ENCODE results near the gene ELFN2.
"Not testable (repeated sequence)": the region's sequence is repeated elsewhere in the genome, so short reads cannot be mapped to it uniquely, and the experiment has no call there.

Gene ELFN2

DNA sequence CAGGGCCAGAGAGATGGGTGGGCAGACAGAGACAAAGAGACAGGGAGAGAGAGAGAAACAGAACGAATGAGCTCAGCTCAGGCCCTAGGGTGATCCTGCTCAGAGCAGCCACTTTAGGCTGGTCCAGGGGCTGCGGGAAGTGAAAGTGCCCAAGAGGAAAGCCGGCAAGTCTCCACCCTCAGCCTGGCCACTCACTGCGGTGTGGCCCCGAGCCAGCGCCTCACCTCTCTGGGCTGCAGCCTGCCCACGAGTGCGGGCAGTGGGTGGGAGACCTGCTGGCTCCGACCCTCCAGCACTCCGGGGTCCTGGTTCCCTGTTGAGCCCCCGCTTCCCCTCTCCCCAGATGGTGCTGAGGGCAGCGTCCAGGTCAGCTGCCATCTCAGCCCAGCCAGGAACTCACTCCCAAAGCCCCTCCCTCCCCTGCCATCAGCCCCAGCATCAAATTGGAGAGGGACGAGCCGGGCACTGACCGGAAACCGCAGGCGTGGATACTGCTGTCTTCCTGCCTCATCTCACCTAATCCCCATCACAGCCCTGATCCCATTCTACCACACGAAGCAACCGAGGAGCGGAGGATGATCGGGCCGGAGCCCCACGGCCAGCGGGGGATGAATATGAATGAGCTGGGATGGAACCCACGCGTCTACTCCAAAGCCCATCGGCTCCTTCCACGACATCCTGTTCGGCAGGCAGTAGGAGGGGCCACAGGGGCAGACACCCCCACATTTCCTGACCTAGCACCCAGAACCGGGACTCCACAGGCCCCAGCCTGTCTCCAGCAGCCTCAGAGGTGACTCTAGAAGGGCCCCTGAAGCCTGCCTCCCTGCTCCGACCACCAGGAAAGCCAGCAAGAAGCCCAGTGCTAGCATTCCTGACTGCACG, 16.9 kb downstream of the ELFN2 start:
- no peak for DNase-seq (ENCODE audit: low read depth)

DNA sequence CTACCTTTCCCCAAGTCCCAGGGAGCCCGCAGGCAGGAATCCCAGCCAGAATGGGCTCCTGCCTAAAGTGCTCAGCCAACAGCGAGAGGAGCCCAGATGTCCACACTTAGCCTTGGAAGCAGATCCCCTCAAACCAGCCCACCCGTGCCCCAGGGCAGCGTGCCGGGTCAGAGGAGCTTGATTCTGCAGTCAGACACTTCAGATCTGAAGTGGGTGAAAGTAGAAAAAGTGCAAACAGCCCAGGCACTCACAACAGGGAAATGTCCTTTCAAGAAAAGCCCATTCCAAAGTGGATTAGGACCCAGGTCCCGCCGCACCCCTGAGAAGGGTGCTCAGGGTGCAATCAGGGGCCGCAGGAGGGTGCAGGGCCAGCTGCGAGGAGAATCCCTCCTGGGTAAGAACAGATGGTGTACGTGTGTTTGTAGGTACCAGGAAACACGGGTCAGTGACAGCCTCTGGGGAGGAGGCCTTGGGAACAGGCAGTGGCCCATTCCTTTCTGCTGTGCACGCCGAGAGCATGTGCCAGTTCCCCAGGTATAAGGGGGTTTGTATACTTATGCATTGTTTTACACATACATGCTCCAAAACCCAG, 17.7 kb downstream of the ELFN2 start:
- no peak for DNase-seq (ENCODE audit: low read depth)

DNA sequence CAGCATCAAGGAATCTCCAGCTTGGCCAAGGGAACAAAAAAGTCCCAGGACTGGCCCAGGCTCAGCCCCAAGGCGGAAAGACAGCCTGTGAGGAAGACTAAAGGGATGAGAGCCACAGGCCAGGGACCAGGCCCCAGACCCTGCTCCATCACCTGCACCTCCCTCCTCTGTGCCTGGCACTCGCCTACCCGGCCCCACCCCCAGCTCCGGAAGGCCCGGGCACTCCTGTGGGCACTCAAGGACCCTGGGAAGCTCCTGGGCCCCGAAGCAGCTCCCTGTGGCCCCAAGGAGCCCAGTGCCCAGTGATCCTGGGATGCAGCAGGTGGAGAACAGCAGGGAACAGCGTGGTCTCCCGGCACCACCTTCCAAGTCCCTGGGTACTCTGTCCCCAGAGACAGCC, 18.2 kb downstream of the ELFN2 start:
- no peak for DNase-seq (ENCODE audit: low read depth)

DNA sequence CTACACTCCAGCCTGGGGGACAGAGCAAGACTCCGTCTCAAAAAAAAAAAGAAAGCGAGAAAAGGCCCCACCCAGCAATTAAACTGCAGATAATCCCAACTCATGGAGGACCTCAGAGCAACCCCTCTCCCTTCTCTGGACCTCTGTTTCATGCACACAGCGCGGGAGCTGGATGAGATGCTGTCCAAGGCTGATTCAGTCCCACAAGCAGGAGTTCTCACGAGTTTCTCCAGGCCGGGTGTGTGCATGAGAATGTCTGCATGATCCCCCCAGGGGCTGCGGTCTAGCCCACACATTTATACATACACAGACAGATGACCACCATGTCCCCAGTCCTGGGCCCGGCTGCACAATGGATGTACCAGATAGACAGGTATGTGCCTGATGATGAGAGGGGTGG, 19.4 kb downstream of the ELFN2 start:
- DNase-seq (ENCODE audit: low read depth) = no peak

DNA sequence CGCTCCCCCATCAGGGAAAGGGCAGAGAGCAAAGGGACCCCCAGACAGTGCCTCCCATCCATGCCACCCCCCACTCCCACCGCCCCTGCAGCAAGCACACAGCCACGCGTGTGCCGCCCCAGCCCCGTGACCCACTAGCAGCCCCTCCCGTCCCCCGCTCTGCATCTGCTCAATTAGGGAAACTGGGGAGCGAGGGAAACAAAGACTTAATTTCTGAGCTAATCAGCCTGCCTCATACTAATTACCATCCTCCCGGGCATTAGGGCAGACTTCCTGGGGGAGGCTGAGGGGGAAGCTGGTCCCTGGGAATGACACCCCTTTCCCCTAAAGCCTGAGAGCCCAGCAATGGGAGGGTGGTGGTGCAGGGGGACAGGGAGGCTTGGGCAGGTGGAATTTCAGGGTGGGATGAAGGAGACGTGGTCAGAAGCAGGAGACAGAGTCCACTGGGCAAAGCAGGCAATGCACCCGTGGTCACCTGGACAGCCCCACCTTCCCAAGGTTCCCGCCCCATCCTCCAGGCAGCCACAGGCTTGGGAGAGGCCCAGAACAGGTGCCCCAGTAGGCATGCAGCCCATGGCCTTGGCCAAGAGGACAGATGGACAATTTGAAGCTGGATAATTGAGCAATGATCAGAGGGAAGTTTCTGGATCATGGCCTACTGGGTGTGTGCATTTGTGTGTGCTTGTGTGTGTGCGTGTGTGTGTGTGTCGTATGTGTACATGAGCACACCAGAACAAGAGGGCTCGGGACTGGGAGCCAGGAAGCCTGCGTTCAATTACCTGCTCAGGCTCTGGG, 20.6 kb downstream of the ELFN2 start:
- no peak for DNase-seq (ENCODE audit: low read depth)

DNA sequence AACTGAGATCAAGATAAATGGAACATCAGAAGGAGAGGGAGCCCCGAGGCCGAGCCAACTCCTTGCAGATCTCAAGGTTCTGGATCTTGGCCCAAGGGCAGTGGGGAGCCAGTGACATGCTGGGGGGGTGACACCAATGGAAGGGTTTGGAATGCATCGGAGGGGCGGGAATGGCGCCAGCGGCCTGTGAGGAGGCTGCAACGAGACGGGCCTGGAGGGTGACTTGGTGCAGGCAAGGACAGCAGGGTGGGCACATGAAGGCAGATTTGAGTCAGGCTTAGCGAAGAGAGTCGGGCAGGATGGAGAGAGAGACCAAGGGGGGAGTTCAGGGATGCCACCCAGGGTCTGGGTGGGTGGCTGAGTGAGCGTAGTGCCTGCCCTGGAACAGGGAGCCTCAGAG, 23.2 kb downstream of the ELFN2 start:
- no peak for DNase-seq (ENCODE audit: low read depth)

DNA sequence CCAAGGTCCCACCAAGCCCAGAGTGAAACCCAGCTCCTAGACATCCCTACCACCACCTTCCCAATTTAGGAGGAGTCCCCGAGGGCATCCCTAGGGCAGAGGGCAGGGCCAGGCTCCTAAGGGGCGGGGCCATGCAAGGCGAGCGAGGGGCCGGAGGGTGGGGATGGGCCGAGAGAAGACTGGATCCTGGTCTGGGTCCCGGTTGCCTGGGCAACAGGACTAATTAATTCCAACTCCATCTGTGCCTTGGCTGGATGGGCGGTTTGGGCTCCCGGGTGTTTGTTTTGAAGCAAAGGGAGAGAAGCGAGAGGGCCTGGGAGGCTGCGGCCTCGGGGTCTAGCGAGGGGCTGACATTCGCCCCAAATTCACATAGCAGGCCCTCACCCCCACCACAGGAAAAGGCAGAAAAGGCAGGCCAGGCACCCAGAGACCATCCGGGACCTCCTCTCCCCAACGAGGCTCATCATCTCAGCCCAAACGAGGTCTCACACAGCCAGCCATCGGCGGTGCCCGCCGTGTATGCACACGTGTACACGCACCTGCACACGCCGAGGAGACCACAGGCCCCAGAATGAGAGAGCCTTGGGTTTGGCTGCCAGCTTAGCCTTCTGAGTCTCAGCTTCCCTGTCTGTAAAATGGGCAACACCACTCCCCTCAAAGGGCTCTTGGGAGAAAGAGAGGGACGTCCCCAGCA, 23.9 kb downstream of the ELFN2 start:
- no peak for DNase-seq (ENCODE audit: low read depth)

DNA sequence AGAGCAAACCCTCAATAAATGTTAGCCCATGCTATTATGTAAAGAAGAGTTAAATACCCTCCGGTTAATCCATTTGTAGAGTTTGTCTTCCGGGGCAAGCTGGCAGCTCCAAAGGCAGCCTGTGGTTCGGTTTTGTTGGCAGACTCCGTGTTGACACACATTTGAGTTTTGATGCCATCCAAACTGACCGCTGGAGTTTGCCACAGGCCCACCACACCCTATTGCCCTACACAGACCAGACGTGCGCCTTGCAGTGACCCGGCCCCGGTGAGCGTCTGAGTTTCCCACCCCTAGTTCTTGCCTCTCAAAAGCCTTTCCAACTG, 25.1 kb downstream of the ELFN2 start:
- no peak for DNase-seq (ENCODE audit: low read depth)

DNA sequence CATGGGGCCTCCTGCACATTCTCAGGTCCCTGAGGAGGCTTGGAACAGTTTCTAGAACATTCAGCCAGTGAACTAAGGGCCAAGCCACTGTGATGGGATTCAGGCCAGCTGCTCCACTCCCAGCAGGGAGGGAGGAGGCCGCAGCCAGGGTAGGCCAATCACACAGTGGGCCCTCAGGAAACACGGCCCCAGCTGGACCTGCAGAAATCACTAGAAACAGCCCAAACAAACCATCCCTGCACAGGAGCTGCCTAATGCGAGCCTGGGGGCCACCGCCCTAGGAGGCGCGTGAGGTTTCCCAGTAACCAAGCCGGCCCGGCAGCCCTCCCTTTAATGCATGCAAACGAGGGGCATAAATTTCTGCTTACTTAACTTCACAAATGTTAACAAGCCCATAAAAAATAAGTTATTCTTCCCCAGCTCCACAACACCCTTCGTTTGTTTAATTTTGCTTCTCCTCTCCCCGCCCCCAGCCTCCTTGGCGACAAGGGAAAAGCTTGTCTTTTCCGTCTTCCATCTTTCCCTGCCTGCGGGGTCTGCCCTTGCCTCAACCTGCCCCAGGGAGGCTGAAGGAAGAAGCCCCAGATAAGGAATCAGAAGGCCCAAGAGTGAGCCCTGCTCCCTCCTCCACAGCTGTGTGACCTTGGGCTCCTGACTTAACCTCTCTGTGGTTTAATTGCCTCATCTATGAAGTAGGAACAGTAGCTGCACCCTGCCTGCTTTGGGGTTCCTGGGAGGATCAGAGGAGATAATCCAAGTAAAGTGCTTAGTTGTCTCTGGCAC, 25.7 kb downstream of the ELFN2 start:
- peak; percentile 21 for DNase-seq (ENCODE audit: low read depth)

DNA sequence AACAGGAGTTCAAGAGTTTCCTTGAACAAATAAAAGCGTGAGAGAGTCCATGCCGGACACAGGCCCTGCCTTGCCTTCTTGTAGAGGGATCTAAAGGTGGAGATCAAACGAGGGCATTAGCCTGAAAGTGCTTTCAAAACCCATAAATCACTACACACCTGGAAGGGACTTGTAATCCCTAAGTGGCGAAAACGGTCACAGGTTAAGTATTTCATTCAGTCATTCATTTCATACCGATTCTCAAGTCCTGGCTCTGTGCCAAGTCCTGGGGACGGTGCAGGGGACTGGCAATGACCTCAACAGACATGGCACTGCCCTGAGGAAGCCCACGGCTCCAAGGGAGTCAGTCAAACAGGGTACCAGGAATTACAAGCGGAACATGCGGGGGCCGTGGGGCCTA, 26.6 kb downstream of the ELFN2 start:
- no peak for DNase-seq (ENCODE audit: low read depth)

DNA sequence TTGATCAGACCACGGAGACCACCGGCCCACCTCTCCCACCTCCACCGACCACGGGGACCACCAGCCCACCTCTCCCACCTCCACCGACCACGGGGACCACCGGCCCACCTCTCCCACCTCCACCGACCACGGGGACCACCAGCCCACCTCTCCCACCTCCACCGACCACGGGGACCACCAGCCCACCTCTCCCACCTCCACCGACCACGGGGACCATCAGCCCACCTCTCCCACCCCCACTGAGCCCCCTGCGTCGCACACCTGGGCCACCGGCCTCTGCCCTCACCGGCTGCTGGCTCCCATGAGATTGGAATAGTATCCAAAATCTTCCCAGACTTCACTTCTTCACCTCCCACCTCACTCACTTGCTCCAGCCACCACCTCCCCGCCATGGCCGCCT, 27.8 kb downstream of the ELFN2 start:
- not testable (repeated sequence) for DNase-seq (ENCODE audit: low read depth)

DNA sequence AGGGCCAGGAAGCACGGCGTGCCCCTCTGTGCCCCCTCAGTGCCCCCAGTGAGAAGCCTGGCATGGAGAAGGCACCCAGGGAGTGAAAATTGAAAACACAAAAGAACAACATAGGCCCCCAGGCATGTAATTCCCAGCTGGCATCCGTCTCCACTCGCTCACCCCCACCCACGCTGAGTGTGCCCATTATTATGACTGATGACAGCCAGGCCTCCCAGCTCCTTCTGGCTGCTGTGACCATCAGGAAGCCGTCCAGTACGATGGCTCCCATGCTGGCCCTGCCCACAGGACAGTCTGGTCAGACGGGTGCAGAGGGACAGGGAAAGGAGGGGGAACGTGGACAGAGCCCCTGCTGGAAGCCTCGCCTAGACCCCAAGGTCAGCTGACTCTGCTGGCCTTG, 30.1 kb downstream of the ELFN2 start:
- DNase-seq (ENCODE audit: low read depth) = no peak

DNA sequence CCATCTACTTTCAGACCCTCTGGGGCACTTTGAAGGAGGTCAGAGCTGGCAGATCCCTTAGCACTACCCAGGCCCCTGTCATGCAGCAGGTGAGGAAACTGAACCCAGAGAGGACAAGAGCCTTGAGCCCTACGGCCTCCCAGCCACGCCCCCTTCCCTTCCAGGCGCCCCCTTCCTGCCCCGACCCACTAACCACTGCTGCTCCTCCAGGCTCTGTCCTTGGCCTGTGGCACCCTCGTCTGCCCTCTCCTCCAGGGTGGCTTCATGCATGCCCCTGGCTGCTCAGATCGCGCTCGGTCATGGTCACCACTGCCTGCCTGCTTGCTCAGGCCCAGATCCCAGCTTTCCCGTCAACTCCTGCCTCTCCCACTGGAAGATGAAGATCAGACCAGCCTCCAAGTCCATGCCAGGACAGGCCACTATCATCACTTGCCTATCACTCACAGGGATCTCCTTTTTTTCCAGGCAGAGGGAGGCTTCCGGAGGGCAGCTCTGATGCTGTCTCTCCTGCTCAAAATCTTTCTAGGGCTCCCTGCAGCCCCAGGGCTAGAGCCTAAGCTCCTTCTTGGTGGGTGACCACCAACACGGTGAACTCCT, 30.7 kb downstream of the ELFN2 start:
- no peak for DNase-seq (ENCODE audit: low read depth)

DNA sequence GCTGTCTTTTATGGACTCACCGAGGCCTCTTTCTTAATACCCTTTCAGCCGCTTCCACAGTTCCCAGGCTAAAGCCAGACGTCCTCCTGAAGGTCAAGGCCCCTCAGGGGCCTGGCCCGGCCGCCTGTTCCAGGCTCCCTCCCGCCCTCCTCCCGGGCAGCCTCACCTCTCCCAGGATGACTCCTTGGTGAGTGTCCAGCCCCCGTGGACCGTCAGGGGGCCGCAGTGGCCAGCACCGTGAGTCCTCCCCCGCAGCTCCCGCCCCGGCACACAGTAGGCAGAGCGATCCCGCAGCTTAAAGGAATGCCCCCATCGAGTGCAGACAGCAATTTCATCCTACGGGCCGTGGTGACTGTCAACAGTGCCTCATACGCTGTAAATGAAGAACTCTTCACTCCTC, 32.9 kb downstream of the ELFN2 start:
- DNase-seq (ENCODE audit: low read depth) = peak; percentile 26

DNA sequence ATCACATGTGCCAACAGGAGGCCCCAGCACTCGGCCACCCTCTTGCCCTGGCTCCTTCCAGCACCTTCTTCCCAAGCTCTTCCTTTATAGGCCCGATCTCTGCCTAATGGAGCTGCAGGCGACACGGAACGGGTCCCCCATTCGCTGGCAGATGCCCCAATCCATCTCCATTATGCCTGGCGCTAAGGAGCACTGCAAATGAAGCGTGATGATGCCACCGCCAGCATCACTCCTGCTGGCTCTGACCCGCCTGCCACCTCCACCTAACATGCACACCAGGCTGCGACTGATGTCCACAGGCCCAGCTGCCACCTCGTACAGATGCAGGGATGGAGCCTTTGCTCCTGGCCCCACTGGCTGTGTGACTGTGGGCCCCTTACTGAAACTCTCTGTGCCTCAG, 33.5 kb downstream of the ELFN2 start:
- no peak for DNase-seq (ENCODE audit: low read depth)

DNA sequence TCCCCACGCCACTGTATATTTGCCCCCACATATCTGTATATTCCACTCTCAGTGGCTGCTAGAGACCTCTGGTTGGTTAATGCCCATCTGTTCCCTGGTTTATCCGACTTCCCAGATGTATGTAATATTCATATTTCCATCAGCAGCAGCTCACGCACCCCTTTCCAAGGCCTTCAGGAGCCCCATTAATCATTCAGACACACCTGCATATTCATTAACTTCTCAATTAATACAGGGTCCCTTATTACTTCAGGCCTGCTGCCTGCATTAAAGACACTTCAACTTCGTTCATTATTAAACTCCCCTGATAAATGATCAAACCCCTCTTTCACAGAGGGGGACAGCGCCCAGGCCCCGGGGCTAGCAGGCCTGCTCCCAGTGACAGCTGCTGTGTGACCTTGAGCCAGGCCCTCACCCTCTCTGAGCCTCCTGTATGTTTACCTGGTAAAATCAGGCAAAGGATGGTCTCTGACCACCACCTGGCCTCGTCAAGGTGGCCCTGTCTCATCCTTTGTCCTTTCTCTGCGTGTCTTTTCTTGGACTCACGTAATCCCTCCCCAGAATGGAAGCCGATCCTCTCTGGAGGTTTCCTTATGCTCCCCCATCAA, 34.5 kb downstream of the ELFN2 start:
- no peak for DNase-seq (ENCODE audit: low read depth)

DNA sequence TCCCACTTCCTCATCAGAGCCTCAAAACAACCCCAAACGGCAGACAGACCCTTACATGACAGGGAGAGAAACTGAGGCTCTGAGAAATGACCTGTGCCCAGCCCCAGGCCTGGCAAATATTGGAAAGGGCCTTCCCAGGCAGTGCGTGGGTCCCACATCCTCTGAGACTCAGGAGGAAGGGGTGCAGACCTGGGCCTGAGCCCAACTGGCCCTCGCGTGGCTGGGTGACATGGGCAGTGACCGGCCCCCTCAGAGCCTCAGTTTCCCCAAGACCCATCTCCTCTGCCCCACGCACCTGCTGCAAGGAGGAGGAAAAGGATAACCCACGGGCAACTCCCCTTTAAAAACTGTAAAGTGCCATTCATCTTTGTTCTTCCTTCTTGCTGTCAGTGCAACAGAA, 35.6 kb downstream of the ELFN2 start:
- no peak for DNase-seq (ENCODE audit: low read depth)

DNA sequence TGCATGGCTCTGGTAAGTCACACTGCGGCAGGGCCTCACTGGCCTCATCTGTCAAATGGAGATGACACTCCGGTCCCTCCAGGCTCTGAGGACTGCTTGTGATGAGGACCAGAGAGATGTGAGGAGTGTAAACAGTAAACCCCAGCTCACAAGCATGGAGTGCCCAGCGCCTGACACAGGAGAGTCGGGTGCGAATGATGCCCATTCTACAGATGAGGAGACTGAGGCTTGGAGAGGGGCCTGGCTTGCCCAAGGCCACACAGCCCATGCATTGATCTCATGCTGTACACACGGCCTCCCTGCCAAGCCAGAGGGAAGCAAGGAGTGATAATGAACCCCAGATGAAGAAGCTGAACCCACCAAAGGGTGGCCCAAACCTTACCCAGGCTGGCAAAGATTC, 37.2 kb downstream of the ELFN2 start:
- no peak for DNase-seq (ENCODE audit: low read depth)

DNA sequence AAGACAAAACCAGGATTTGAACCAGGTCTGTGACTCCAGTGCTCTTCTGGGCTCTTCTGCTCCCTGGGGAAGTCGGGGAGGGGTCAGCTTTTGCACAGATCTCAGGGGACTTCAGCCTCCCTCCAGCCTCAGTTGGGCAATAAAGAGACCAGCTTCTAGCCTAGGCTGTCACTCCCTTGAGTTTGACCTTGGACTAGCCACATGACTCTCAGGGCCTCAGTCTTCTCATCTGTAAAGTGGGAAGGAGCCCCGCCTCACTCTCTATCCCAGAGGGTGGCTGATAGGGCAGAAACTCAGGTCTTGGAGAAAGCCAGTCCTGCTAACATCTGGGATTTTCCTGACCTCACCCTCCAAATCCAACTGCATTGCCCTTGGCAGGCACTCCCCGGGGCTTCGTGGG, 38.7 kb downstream of the ELFN2 start:
- DNase-seq (ENCODE audit: low read depth) = no peak

DNA sequence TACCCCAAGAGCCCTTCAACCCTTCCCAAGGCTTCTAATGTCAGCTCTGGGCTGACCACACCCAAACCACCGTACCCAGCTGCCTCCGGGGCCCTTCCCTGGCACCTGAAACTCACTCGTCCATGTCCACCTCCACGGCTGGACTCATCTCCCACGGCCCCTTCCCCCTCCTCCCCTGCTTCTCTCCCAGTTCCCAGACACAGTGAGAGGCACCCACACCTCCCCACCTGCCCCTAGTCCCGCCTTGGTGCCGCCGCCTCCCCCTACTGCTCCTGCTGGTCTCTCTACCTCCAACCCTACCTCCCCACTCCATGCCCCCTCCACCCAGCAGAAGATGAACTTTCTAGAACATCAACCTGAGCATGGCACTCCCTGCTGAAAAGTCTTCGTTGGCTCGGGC, 39.5 kb downstream of the ELFN2 start:
- no peak for DNase-seq (ENCODE audit: low read depth)

DNA sequence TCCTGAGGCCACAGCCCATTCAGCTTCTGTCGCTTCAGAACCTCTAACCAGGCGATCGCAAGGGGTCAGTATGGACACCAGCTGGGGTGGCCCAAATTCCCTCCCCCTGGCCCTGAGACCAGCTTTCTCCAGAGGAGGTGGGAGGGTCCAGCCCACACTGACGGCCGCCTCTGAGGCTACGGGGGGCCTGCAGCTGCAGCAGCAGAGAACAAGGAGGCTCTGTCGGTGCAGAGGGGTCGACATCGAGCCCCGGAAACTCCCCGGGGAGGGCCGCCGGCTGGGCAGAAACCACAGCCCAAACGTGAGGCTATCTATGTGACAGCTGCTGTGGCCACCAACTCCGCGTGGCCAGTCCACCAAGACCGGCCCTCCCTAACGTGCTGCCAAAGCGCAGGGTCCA, 40.8 kb downstream of the ELFN2 start:
- DNase-seq (ENCODE audit: low read depth) = no peak

Measured in amniotic epithelial cell (primary cell).